ENCODE measurements around the gene THY1. TPM values are rescaled to one million over a fixed set of nuclear protein-coding genes. Genes with fewer than 3 reads are reported as not detected.
A peak's percentile ranks its signal among the peaks of the same experiment; 100 is the strongest.

THY1 gene
- total RNA-seq, 1 donor from 2014 or later: 121 TPM

DNA sequence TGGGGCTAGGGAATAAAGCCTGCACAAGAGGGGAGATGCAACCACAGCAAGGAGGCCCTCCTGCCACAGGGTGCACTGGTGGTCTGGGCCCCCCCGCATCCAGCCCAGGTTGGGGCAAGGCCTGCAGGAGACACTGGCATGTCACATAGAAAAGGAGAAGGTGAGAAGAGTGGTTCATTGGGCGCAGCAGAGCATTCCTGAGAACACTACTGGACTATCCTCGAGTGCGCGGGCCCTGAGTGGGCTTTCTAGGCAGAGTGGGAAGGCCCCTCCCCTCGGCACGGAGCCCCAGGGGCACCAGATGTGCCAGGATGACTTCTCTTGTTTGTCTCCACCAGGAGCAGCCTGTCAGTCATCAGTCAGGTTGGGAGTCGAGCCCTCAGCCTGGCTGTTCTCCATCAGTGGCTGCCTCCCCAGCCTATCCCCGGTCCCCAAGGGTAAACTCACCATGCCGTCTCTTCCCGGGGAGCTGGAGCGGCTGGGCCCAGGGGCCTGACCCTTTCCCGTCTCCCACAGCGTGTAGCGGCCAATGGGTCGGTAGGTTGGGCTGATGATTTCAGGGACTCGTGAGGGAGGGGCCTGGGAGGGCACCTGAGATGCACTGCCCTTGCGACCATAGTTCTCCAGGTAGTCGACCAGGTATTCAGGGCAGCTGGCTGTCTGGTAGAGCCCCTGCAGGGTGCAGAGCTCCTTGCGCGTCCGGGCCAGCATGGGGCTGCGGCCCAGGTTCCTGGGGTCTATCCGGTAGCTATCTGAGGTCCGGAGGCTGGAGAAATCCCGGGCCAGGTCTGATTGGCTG is 50.5 kb downstream of the THY1 start:
- Mint-ChIP-seq H3K4me3 (no peak overlapping the region), H3K9me3 (no peaks in the 10 kb centered on the region), H3K27me3 (ENCODE audit: low read depth) (no peaks in the 10 kb centered on the region), H3K36me3 (no peaks in the 10 kb centered on the region), H3K27ac (no peak overlapping the region), H3K4me1 (peaks cover 75% of the 10 kb centered on the region)
- no peak for DNase-seq (ENCODE audit: low spot score in 2 of 2, unreplicated experiment in 2 of 2)
- no peak for TF ChIP-seq CTCF (IDR thresholded peaks at IDR 0.05; ENCODE audit: unreplicated experiment)

- no peaks in the 10 kb centered on the region for H3K9me3 Mint-ChIP-seq
- no peak for DNase-seq (ENCODE audit: low spot score in 2 of 2, unreplicated experiment in 2 of 2)
- H3K27me3 Mint-ChIP-seq (ENCODE audit: low read depth): no peaks in the 10 kb centered on the region
- no peaks in the 10 kb centered on the region for H3K36me3 Mint-ChIP-seq
- TF ChIP-seq CTCF (IDR thresholded peaks at IDR 0.05; ENCODE audit: unreplicated experiment): no peak
- H3K27ac Mint-ChIP-seq: no peak overlapping the region
- no peak overlapping the region for H3K4me3 Mint-ChIP-seq
- peaks cover 82% of the 10 kb centered on the region for H3K4me1 Mint-ChIP-seq
Observed at GRCh38 chr11:119371778-119372182, 51.2 kb downstream of the THY1 start.

DNA sequence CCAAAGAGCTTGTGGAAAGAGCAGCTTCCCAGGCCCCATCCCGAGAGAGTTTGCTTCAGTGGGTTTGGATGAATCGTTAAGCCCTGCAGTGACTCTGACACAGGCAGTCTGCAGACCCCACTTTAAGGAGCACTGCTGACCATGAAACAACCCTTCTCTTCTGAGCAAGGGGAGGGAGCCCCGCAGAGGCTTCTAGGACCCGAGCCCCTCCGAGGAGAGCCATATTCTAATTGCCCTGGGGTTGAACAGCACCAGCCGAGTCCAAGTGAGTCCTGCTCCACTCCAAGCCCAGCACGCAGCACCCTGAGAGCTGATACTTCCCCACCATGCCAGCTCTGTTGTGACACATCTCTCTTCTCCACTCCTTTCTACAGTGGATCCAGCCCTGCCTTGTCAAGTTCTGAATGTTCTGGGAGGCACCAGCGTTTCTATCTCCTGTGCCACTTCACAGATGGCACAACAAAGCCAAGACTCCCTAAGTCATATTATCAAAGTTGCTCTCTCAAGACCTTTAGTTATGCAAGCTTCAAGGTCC is 51.8 kb downstream of the THY1 start:
- no peak for TF ChIP-seq CTCF (IDR thresholded peaks at IDR 0.05; ENCODE audit: unreplicated experiment)
- DNase-seq (ENCODE audit: low spot score in 2 of 2, unreplicated experiment in 2 of 2): no peak
- H3K27me3 Mint-ChIP-seq (ENCODE audit: low read depth): no peaks in the 10 kb centered on the region
- no peaks in the 10 kb centered on the region for H3K9me3 Mint-ChIP-seq
- peak overlapping the region; percentile 56 for H3K27ac Mint-ChIP-seq
- H3K4me3 Mint-ChIP-seq: no peak overlapping the region
- no peaks in the 10 kb centered on the region for H3K36me3 Mint-ChIP-seq
- H3K4me1 Mint-ChIP-seq: peaks cover 82% of the 10 kb centered on the region

GRCh38 chr11:119370486-119371046 is 52.4 kb downstream of the THY1 start:
- peaks cover 77% of the 10 kb centered on the region for H3K4me1 Mint-ChIP-seq
- no peak for TF ChIP-seq CTCF (IDR thresholded peaks at IDR 0.05; ENCODE audit: unreplicated experiment)
- DNase-seq (ENCODE audit: low spot score in 2 of 2, unreplicated experiment in 2 of 2): no peak
- no peak overlapping the region for H3K4me3 Mint-ChIP-seq
- H3K27ac Mint-ChIP-seq: peak overlapping the region; percentile 27
- H3K27me3 Mint-ChIP-seq (ENCODE audit: low read depth): no peaks in the 10 kb centered on the region
- no peaks in the 10 kb centered on the region for H3K9me3 Mint-ChIP-seq
- no peaks in the 10 kb centered on the region for H3K36me3 Mint-ChIP-seq

- no peaks in the 10 kb centered on the region for H3K36me3 Mint-ChIP-seq
- H3K27ac Mint-ChIP-seq: peak overlapping the region; percentile 79
- no peak for TF ChIP-seq CTCF (IDR thresholded peaks at IDR 0.05; ENCODE audit: unreplicated experiment)
- H3K4me3 Mint-ChIP-seq: no peak overlapping the region
- no peaks in the 10 kb centered on the region for H3K27me3 Mint-ChIP-seq (ENCODE audit: low read depth)
- no peaks in the 10 kb centered on the region for H3K9me3 Mint-ChIP-seq
- DNase-seq (ENCODE audit: low spot score in 2 of 2, unreplicated experiment in 2 of 2): no peak
- H3K4me1 Mint-ChIP-seq: peaks cover 76% of the 10 kb centered on the region
Observed at GRCh38 chr11:119369132-119369925, 53.6 kb downstream of the THY1 start.

All from mesothelial cell of epicardium (in vitro differentiated cells).